Progenitor cell of endocrine pancreas (in vitro differentiated cells): ENCODE results near the gene HOXB8. TPM values are rescaled to one million over a fixed set of nuclear protein-coding genes. Genes with fewer than 3 reads are reported as not detected.

Experiments used
- DNase-seq: peaks from one replicate; pipeline ENCODE4 v3.0.0; 2021; ENCODE audit warnings: low spot score; ENCODE audit not compliant: unreplicated experiment
- H3K27ac Mint-ChIP-seq: 2 replicates; pipeline ENCODE4 v1.8.0; 2021; ENCODE audit warnings: mild to moderate bottlenecking, moderate library complexity, mixed read lengths
- H3K27me3 Mint-ChIP-seq: 2 replicates; pipeline ENCODE4 v1.8.0; 2021; ENCODE audit warnings: mixed read lengths
- H3K36me3 Mint-ChIP-seq: 2 replicates; pipeline ENCODE4 v1.8.0; 2022; ENCODE audit warnings: mixed read lengths; ENCODE audit not compliant: insufficient read depth
- H3K4me1 Mint-ChIP-seq: 2 replicates; pipeline ENCODE4 v1.8.0; 2021; ENCODE audit warnings: low read depth, mixed read lengths
- H3K4me3 Mint-ChIP-seq: 2 replicates; pipeline ENCODE4 v1.8.0; 2021; ENCODE audit warnings: low read depth, mild to moderate bottlenecking, moderate library complexity, mixed read lengths
- H3K9me3 Mint-ChIP-seq: 2 replicates; pipeline ENCODE4 v1.8.0; 2021; ENCODE audit warnings: low read depth, mixed read lengths
- total RNA-seq: library from RNA; stranded (reverse); gene quantifications from 2 replicates; pipeline ENCODE4 v1.2.1, GENCODE V29; 2021
- TF ChIP-seq, protein P1 (sequence below): fragments of 200-600 bp; sonication (generic); IDR thresholded peaks from one replicate; pipeline ENCODE4 v1.5.0; 2021; ENCODE audit warnings: antibody characterized with exemption, mild to moderate bottlenecking; ENCODE audit not compliant: unreplicated experiment

The HOXB8 gene
- total RNA-seq, 1 donor from 2014 or later, result 1.1 TPM

GRCh38 chr17:48636177-48637018, 21.3 kb upstream of the HOXB8 start:
- no peaks in the 10 kb centered on the region for H3K36me3 Mint-ChIP-seq
- peaks cover 100% of the 10 kb centered on the region for H3K27me3 Mint-ChIP-seq
- H3K4me1 Mint-ChIP-seq, result no peaks in the 10 kb centered on the region
- TF ChIP-seq, protein P1, sequence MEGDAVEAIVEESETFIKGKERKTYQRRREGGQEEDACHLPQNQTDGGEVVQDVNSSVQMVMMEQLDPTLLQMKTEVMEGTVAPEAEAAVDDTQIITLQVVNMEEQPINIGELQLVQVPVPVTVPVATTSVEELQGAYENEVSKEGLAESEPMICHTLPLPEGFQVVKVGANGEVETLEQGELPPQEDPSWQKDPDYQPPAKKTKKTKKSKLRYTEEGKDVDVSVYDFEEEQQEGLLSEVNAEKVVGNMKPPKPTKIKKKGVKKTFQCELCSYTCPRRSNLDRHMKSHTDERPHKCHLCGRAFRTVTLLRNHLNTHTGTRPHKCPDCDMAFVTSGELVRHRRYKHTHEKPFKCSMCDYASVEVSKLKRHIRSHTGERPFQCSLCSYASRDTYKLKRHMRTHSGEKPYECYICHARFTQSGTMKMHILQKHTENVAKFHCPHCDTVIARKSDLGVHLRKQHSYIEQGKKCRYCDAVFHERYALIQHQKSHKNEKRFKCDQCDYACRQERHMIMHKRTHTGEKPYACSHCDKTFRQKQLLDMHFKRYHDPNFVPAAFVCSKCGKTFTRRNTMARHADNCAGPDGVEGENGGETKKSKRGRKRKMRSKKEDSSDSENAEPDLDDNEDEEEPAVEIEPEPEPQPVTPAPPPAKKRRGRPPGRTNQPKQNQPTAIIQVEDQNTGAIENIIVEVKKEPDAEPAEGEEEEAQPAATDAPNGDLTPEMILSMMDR, result peak; percentile 74
- no peaks in the 10 kb centered on the region for H3K9me3 Mint-ChIP-seq
- H3K4me3 Mint-ChIP-seq, result no peak overlapping the region
- peak; percentile 94 for DNase-seq
- no peak overlapping the region for H3K27ac Mint-ChIP-seq

GRCh38 chr17:48634493-48635208, 19.6 kb upstream of the HOXB8 start:
- no peak overlapping the region for H3K4me3 Mint-ChIP-seq
- TF ChIP-seq, protein P1, result no peak
- no peaks in the 10 kb centered on the region for H3K4me1 Mint-ChIP-seq
- H3K27ac Mint-ChIP-seq, result no peak overlapping the region
- H3K36me3 Mint-ChIP-seq, result no peaks in the 10 kb centered on the region
- DNase-seq, result no peak
- peaks cover 100% of the 10 kb centered on the region for H3K27me3 Mint-ChIP-seq
- no peaks in the 10 kb centered on the region for H3K9me3 Mint-ChIP-seq

DNA sequence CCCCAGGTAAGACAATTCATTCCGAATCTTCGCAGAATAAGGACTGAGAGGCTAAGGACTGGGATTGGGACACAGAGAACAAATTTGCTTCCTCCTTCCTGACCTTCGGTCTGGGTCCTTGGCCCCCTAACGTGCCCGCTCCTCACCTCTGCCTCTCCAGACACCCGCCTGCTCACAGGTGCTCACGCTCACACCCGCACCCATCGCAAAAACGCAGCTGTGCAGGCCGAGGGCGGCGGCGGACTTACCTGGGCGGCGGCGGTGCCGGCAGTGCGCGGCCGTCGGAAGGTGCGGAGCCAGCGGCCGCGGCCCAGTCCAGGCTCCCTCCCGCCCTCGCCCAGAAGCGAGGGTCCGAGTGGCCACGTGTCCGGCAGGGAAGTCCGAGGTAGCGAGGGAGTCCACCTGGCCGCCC, 18.2 kb upstream of the HOXB8 start:
- Mint-ChIP-seq H3K4me3 (no peak overlapping the region), H3K36me3 (no peaks in the 10 kb centered on the region), H3K27ac (no peak overlapping the region), H3K4me1 (no peaks in the 10 kb centered on the region), H3K9me3 (no peaks in the 10 kb centered on the region), H3K27me3 (peaks cover 100% of the 10 kb centered on the region)
- no peak for DNase-seq
- TF ChIP-seq, protein P1, result no peak

DNA sequence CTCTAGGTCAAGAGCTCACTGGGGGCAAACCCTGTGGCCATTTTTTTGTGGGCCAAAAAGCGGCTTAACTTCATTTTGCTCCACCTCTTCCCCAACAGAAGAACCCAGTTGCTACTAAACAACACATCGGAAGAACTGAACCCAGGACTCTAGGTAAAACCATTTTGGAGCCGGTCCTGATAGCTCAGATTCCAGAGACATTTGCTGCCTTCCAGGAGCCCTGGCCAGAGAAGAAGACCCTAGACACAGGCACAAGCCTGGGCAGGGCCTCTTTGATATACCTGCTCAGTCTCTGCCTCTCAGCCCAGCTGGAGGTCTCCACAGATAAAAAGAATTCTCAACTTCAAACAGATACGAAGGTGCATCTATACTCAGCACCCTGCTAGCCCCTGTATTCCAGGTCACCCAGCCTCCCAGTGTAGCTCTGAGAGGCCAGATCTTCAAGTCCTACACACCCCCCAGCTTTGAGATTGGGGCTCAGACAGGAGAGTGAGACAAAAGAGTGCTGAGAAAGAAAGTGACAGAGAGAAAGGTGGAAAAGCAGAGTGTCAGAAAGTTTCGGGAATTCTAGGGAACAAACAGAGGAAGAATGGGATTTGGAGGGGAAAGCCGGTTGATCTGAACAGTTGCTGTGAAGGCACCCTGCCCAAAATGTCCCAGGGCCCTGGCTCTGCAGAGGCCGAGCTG, 17.6 kb upstream of the HOXB8 start:
- Mint-ChIP-seq H3K27ac (no peak overlapping the region), H3K4me1 (no peaks in the 10 kb centered on the region), H3K36me3 (no peaks in the 10 kb centered on the region), H3K9me3 (no peaks in the 10 kb centered on the region), H3K27me3 (peaks cover 100% of the 10 kb centered on the region), H3K4me3 (no peak overlapping the region)
- DNase-seq, result no peak
- TF ChIP-seq, protein P1, result no peak
